Gastroesophageal sphincter (tissue), 4 donors: ENCODE measurements around the gene ANAPC7. TPM values are rescaled to one million over a fixed set of nuclear protein-coding genes. Genes with fewer than 3 reads are reported as not detected.
A peak's percentile ranks its signal among the peaks of the same experiment; 100 is the strongest.

Experiments used
- ATAC-seq: fragments of 150-250 bp; one replicate; pipeline ENCODE4 v1.9.1; 2016; ENCODE audit warnings: mild to moderate bottlenecking, moderate library complexity
- H3K27ac ChIP-seq, 4 donors: fragments of 200-600 bp; sonication (generic) in 3 of 4; 1 replicate in 3 of 4; 2 replicates in 1 of 4; pipeline ENCODE4 v1.5.1; 2016 to 2019
- H3K27me3 ChIP-seq: fragments of 200-600 bp; sonication (generic); one replicate; pipeline ENCODE4 v1.5.1; 2019
- H3K36me3 ChIP-seq, 2 donors: fragments of 200-600 bp; sonication (generic); one replicate each; pipeline ENCODE4 v1.5.1; 2019; ENCODE audit warnings: control low read depth in 1 of 2
- H3K4me1 ChIP-seq, 3 donors: fragments of 200-600 bp; sonication (generic); 1 replicate in 2 of 3; 2 replicates in 1 of 3; pipeline ENCODE4 v1.5.1; 2016 to 2019; ENCODE audit warnings: control low read depth in 2 of 3
- H3K4me3 ChIP-seq, 2 donors: fragments of 200-600 bp; sonication (generic); one replicate each; pipeline ENCODE4 v1.5.1; 2019; ENCODE audit warnings: mild to moderate bottlenecking in 1 of 2, moderate library complexity in 1 of 2
- H3K9me3 ChIP-seq, 3 donors: fragments of 200-600 bp; sonication (generic); one replicate each; pipeline ENCODE4 v1.5.1; 2017 to 2019; ENCODE audit warnings: control low read depth in 2 of 3
- CTCF ChIP-seq, 4 experiments: fragments of 200-600 bp in 2 of 4; fragments of 450-650 bp in 2 of 4; sonication (generic) in 1 of 4; IDR thresholded peaks; one replicate each; pipeline ENCODE4 v1.5.1; 2017 to 2019; ENCODE audit warnings: antibody characterized with exemption in 4 of 4, mild to moderate bottlenecking in 2 of 4, moderate library complexity in 2 of 4
- EP300 ChIP-seq: sonication (generic); formaldehyde crosslinking; IDR thresholded peaks from one replicate; pipeline ENCODE4 v1.6.1; 2017; ENCODE audit warnings: antibody characterized with exemption, mild to moderate bottlenecking
- POLR2A ChIP-seq, 2 donors: fragments of 450-650 bp; IDR thresholded peaks; one replicate each; pipeline ENCODE4 v1.6.1; 2017; ENCODE audit warnings: antibody characterized with exemption in 2 of 2, mild to moderate bottlenecking in 2 of 2, moderate library complexity in 1 of 2
- POLR2AphosphoS5 ChIP-seq: sonication (generic); formaldehyde crosslinking; IDR thresholded peaks from one replicate; pipeline ENCODE4 v1.6.1; 2017; ENCODE audit warnings: antibody characterized with exemption
- WGBS, 2 donors: methylation state at CpG; one replicate each; pipeline ENCODE4 v1.1.5; 2018; ENCODE audit warnings: low coverage in 1 of 2; 5-methylcytosine and 5-hydroxymethylcytosine counted together
- total RNA-seq, 4 donors: library from RNA; depleted of rRNA; stranded (reverse); fragments of >200 nt; gene quantifications; one replicate each; pipeline ENCODE4 v1.1.0, GENCODE V29; 2016

ANAPC7 gene
- total RNA-seq, 4 donors from 2014 or later = 40.4 to 50.1 (median 46.2) TPM

- Histone ChIP-seq H3K27me3 (no peaks in the 10 kb centered on the region), H3K36me3 (peaks cover 0 to 49% of the 10 kb centered on the region in 2 donors), H3K4me1 (peaks cover 0 to 78% (median 27%) of the 10 kb centered on the region in 3 donors), H3K27ac (no peak overlapping the region), H3K9me3 (no peaks in the 10 kb centered on the region), H3K4me3 (no peak overlapping the region)
- no peak for ATAC-seq
- TF ChIP-seq POLR2AphosphoS5 (no peak), POLR2A (IDR thresholded peaks at IDR 0.05) (no peak), CTCF (IDR thresholded peaks at IDR 0.05) (no peak), EP300 (no peak)
- WGBS, 2 donors = 92 to 96% methylated on average over 5 to 8 of the region's 8 CpGs
Observed at GRCh38 chr12:110369992-110370391, 33.5 kb downstream of the ANAPC7 start.

- peaks cover 0 to 51% (median 5%) of the 10 kb centered on the region in 3 donors for H3K4me1 ChIP-seq
- H3K9me3 ChIP-seq = no peaks in the 10 kb centered on the region
- H3K36me3 ChIP-seq = peaks cover 0 to 22% of the 10 kb centered on the region in 2 donors
- 36 to 48% methylated on average over 5 to 10 of the region's 15 CpGs for WGBS, 2 donors
- peak overlapping the region in 2 of 4 donors; percentile 51 to 63 for H3K27ac ChIP-seq
- TF ChIP-seq CTCF (IDR thresholded peaks at IDR 0.05) (no peak), POLR2A (IDR thresholded peaks at IDR 0.05) (no peak), EP300 (no peak), POLR2AphosphoS5 (no peak)
- no peak overlapping the region for H3K4me3 ChIP-seq
- no peaks in the 10 kb centered on the region for H3K27me3 ChIP-seq
- no peak for ATAC-seq
Observed at GRCh38 chr12:110367181-110367864, 36.2 kb downstream of the ANAPC7 start.

GRCh38 chr12:110366321-110367142 is 37.0 kb downstream of the ANAPC7 start:
- Histone ChIP-seq H3K36me3 (peaks cover 0 to 14% of the 10 kb centered on the region in 2 donors), H3K27me3 (no peaks in the 10 kb centered on the region), H3K4me3 (no peak overlapping the region), H3K27ac (peak overlapping the region in 2 of 4 donors; percentile 51 to 63), H3K9me3 (no peaks in the 10 kb centered on the region), H3K4me1 (peaks cover 0 to 43% (median 0%) of the 10 kb centered on the region in 3 donors)
- TF ChIP-seq POLR2AphosphoS5 (no peak), POLR2A (IDR thresholded peaks at IDR 0.05) (no peak), CTCF (IDR thresholded peaks at IDR 0.05) (no peak), EP300 (no peak)
- WGBS, 2 donors = 67 to 75% methylated on average over 2 to 3 of the region's 13 CpGs
- ATAC-seq = no peak

- H3K4me1 ChIP-seq = peaks cover 0 to 35% (median 0%) of the 10 kb centered on the region in 3 donors
- WGBS, 2 donors = 97 to 100% methylated on average over 2 of the region's 7 CpGs
- H3K27ac ChIP-seq = peak overlapping the region in 2 of 4 donors; percentile 51 to 63
- H3K36me3 ChIP-seq = peaks cover 0 to 8% of the 10 kb centered on the region in 2 donors
- ATAC-seq = no peak
- H3K4me3 ChIP-seq = no peak overlapping the region
- H3K9me3 ChIP-seq = no peaks in the 10 kb centered on the region
- TF ChIP-seq CTCF (IDR thresholded peaks at IDR 0.05) = no peak
- TF ChIP-seq EP300 = no peak
- no peak for TF ChIP-seq POLR2A (IDR thresholded peaks at IDR 0.05)
- TF ChIP-seq POLR2AphosphoS5 = no peak
- no peaks in the 10 kb centered on the region for H3K27me3 ChIP-seq
Observed at GRCh38 chr12:110365489-110366320, 37.8 kb downstream of the ANAPC7 start.
